T-helper 9 cell (primary cell): ENCODE data around the gene APOA1.

Source experiments
- DNase-seq: peaks from one replicate; pipeline ENCODE4 v3.0.0-alpha.2; 2020

APOA1 gene

DNA sequence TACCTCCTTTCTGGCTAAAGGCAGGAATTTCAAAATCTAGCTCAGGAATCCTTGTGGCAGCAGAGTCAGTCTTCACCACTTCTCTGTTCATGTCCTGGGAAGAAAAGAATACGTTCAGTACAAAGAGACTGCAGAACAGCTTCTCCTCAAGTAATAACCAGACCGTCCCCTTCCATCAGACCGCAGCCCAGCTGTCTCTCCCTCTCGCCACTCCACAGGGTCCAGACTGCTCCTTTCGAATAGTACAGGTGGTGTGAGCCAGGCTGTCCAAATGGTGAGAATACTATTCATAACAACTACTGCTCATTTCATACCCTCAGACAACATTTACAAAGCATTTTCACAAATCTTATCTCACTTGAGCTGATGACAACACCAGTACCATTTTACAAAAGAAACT is 50.5 kb downstream of the APOA1 start:
- DNase-seq, result no peak

DNA sequence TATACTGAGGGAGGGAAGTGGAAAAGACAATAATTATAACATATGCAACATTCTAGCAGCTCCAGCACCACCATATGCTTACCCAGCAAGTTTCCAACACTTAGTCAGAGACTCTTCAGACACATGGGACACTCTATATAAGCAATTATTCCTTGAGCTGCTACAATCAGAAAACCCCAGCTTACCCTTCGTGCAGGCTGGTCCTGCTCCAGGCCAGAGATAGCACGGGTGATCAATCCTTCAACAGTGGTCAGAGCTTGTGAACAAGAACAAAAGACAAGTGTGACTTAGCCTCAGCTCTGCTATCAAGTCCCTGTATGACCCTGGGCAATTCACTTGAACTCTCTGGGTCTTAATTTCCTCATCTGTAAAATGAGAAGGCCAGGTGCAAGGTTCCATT is 51.1 kb downstream of the APOA1 start:
- DNase-seq, result no peak
